ENCODE measurements around the gene ZNF746. TPM values are rescaled to one million over a fixed set of nuclear protein-coding genes. Genes with fewer than 3 reads are reported as not detected.

Gene ZNF746
- total RNA-seq, 2 experiments from 2014 or later = 12.6 to 13.0 TPM

- peaks cover 3% of the 10 kb centered on the region for H3K27me3 Mint-ChIP-seq
- intact Hi-C loops (cut with micrococcal nuclease) = no loop called here
- no peaks in the 10 kb centered on the region for H3K9me3 Mint-ChIP-seq
- ATAC-seq = peak; percentile 29
- ChIA-PET POLR2A (interaction anchor here (0.8 to 2.4 kb wide), 10 partner anchors 8 to 201 kb away, joined by 3 to 8 read pairs (median 4); partner anchors contain the start of gene ZNF783), CTCF (interaction anchor here (0.7 to 3.9 kb wide), 15 partner anchors 14 to 334 kb away, joined by 3 to 21 read pairs (median 5); partner anchors contain the start of gene ZNF425)
- peak; percentile 26 for DNase-seq
- peaks cover 5% of the 10 kb centered on the region for H3K36me3 Mint-ChIP-seq (ENCODE audit: low read depth)
- no peak for TF ChIP-seq CTCF (IDR thresholded peaks at IDR 0.05)
- H3K4me3 Mint-ChIP-seq = peak overlapping the region; percentile 57
- H3K4me1 Mint-ChIP-seq (ENCODE audit: low read depth) = peaks cover 18% of the 10 kb centered on the region
- no peak overlapping the region for H3K27ac Mint-ChIP-seq
Observed at GRCh38 chr7:149459540-149460452, 37.8 kb downstream of the ZNF746 start.

GRCh38 chr7:149459201-149459539 is 38.4 kb downstream of the ZNF746 start:
- Mint-ChIP-seq H3K4me1 (ENCODE audit: low read depth) (peaks cover 18% of the 10 kb centered on the region), H3K27me3 (peaks cover under 1% of the 10 kb centered on the region), H3K36me3 (ENCODE audit: low read depth) (peaks cover 7% of the 10 kb centered on the region), H3K9me3 (no peaks in the 10 kb centered on the region), H3K4me3 (peak overlapping the region; percentile 72), H3K27ac (peak overlapping the region; percentile 28)
- ChIA-PET POLR2A (interaction anchor here (0.9 to 2.4 kb wide), 8 partner anchors 8 to 197 kb away, joined by 3 to 8 read pairs (median 4); partner anchors contain the start of gene ZNF783), CTCF (interaction anchor here (0.9 to 3.9 kb wide), 7 partner anchors 9 to 333 kb away, joined by 3 to 21 read pairs (median 3); partner anchors contain the start of gene ZNF425)
- ATAC-seq = no peak
- no peak for TF ChIP-seq CTCF (IDR thresholded peaks at IDR 0.05)
- no peak for DNase-seq
- intact Hi-C loops (cut with micrococcal nuclease) = no loop called here

- peak overlapping the region; percentile 12 for H3K27ac Mint-ChIP-seq
- H3K4me1 Mint-ChIP-seq (ENCODE audit: low read depth) = peaks cover 18% of the 10 kb centered on the region
Observed at GRCh38 chr7:149458235-149458634, 39.4 kb downstream of the ZNF746 start.

GRCh38 chr7:149457766-149458165 is 39.8 kb downstream of the ZNF746 start:
- H3K4me1 Mint-ChIP-seq (ENCODE audit: low read depth) = peaks cover 20% of the 10 kb centered on the region
- DNase-seq (no peak), ATAC-seq (no peak)
- intact Hi-C loops (cut with micrococcal nuclease) = no loop called here
- peaks cover 14% of the 10 kb centered on the region for H3K36me3 Mint-ChIP-seq (ENCODE audit: low read depth)
- no peaks in the 10 kb centered on the region for H3K27me3 Mint-ChIP-seq
- H3K4me3 Mint-ChIP-seq = no peak overlapping the region
- no peak for TF ChIP-seq CTCF (IDR thresholded peaks at IDR 0.05)
- POLR2A ChIA-PET = interaction anchor here (0.6 kb wide), 1 partner anchor 450 kb away, joined by 3 read pairs; no protein-coding TSS in a partner anchor
- H3K27ac Mint-ChIP-seq = no peak overlapping the region
- no peaks in the 10 kb centered on the region for H3K9me3 Mint-ChIP-seq
- CTCF ChIA-PET = interaction anchor here (1.2 to 3.9 kb wide), 3 partner anchors 10 to 35 kb away, joined by 3 to 21 read pairs (median 9); no protein-coding TSS in a partner anchor

More at GRCh38 chr7:149458235-149458634, 39.4 kb downstream of the ZNF746 start:
- Mint-ChIP-seq H3K9me3 (no peaks in the 10 kb centered on the region), H3K36me3 (ENCODE audit: low read depth) (peaks cover 11% of the 10 kb centered on the region), H3K27me3 (no peaks in the 10 kb centered on the region), H3K4me3 (peak overlapping the region; percentile 72)
- POLR2A ChIA-PET = interaction anchor here (0.6 to 1.1 kb wide), 3 partner anchors 18 to 451 kb away, joined by 3 read pairs; no protein-coding TSS in a partner anchor
- intact Hi-C loops (cut with micrococcal nuclease) = no loop called here
- no peak for TF ChIP-seq CTCF (IDR thresholded peaks at IDR 0.05)
- ATAC-seq (no peak), DNase-seq (no peak)
- CTCF ChIA-PET = interaction anchor here (0.9 to 3.9 kb wide), 5 partner anchors 10 to 218 kb away, joined by 3 to 21 read pairs (median 4); no protein-coding TSS in a partner anchor

Data from activated CD8-positive, alpha-beta T cell treated with anti-CD3 and anti-CD28 coated beads for 36 hours (primary cell).